Spinal cord (tissue), 10 donors: ENCODE results near the gene ARHGAP15. TPM values are rescaled to one million over a fixed set of nuclear protein-coding genes. Genes with fewer than 3 reads are reported as not detected.

Experiments
- DNase-seq, 6 donors: peaks; one replicate each; pipeline versions ENCODE4 v3.0.0 to v3.0.0-alpha.2; 2013 to 2015; ENCODE audit warnings: low spot score in 6 of 6, low read depth in 4 of 6
- H3K27ac ChIP-seq: one replicate; pipeline ENCODE4 v1.5.1; 2013; ENCODE audit warnings: low read depth, low read length, control low read depth
- H3K27me3 ChIP-seq: one replicate; pipeline ENCODE4 v1.6.1; 2013; ENCODE audit warnings: low read length; ENCODE audit not compliant: control insufficient read depth, insufficient read depth
- H3K36me3 ChIP-seq: one replicate; pipeline ENCODE4 v1.6.1; 2013; ENCODE audit warnings: low read length; ENCODE audit not compliant: control insufficient read depth, insufficient read depth
- H3K4me1 ChIP-seq: one replicate; pipeline ENCODE4 v1.6.1; 2013; ENCODE audit warnings: low read length; ENCODE audit not compliant: control insufficient read depth, insufficient read depth
- H3K4me3 ChIP-seq: one replicate; pipeline ENCODE4 v1.5.1; 2013; ENCODE audit warnings: low read depth, low read length, control low read depth
- H3K9me3 ChIP-seq: one replicate; pipeline ENCODE4 v1.6.1; 2013; ENCODE audit warnings: low read length; ENCODE audit not compliant: control insufficient read depth, insufficient read depth
- WGBS: methylation state at CpG from one replicate; pipeline ENCODE4 v1.1.5; 2013; ENCODE audit warnings: missing lambda C conversion rate; ENCODE audit not compliant: insufficient coverage; 5-methylcytosine and 5-hydroxymethylcytosine counted together
- polyA plus RNA-seq, 2 donors: library from polyadenylated mRNA; unstranded; fragments of 120-200 nt; gene quantifications; one replicate each; pipeline ENCODE4 v1.2.1, GENCODE V29; 2013; ENCODE audit not compliant: insufficient read length in 2 of 2
- total RNA-seq, 2 donors: library from RNA; depleted of rRNA in 1 of 2; stranded (reverse); fragments of 120-200 nt in 1 of 2; fragments of >200 nt in 1 of 2; gene quantifications; one replicate each; pipeline versions ENCODE4 v1.2.3 to v1.2.4, GENCODE V29; 2013 to 2014
- donor health status: healthy.

Gene ARHGAP15
- total and polyA plus RNA-seq, 4 donors: 6.3 to 53.1 (median 12.5) TPM

GRCh38 chr2:143434445-143434844, 305.2 kb downstream of the ARHGAP15 start:
- DNase-seq: no peak
- Histone ChIP-seq H3K4me3 (no peak overlapping the region), H3K36me3 (no peaks in the 10 kb centered on the region), H3K27ac (peak overlapping the region; percentile 61), H3K4me1 (no peaks in the 10 kb centered on the region), H3K9me3 (no peaks in the 10 kb centered on the region), H3K27me3 (no peaks in the 10 kb centered on the region)
- 71% methylated on average over 2 of the region's 3 CpGs for WGBS

- no CpG with 5 or more reads among the region's 6 CpGs for WGBS
- DNase-seq: no peak
- Histone ChIP-seq H3K27me3 (no peaks in the 10 kb centered on the region), H3K9me3 (no peaks in the 10 kb centered on the region), H3K4me3 (peak overlapping the region; percentile 20), H3K27ac (peak overlapping the region; percentile 61), H3K4me1 (no peaks in the 10 kb centered on the region), H3K36me3 (no peaks in the 10 kb centered on the region)
Observed at GRCh38 chr2:143435131-143435530, 305.9 kb downstream of the ARHGAP15 start.

- Histone ChIP-seq H3K4me3 (no peak overlapping the region), H3K9me3 (no peaks in the 10 kb centered on the region), H3K27ac (no peak overlapping the region), H3K4me1 (no peaks in the 10 kb centered on the region), H3K27me3 (no peaks in the 10 kb centered on the region), H3K36me3 (no peaks in the 10 kb centered on the region)
- 75% methylated on average over 1 of the region's 2 CpGs for WGBS
- no peak for DNase-seq
Observed at GRCh38 chr2:143436951-143437350, 307.7 kb downstream of the ARHGAP15 start.

- no peak for DNase-seq
- Histone ChIP-seq H3K27ac (no peak overlapping the region), H3K27me3 (no peaks in the 10 kb centered on the region), H3K4me1 (no peaks in the 10 kb centered on the region), H3K9me3 (no peaks in the 10 kb centered on the region), H3K36me3 (no peaks in the 10 kb centered on the region), H3K4me3 (no peak overlapping the region)
- no CpG with 5 or more reads among the region's 5 CpGs for WGBS
Observed at GRCh38 chr2:143440411-143441012, 311.3 kb downstream of the ARHGAP15 start.

- H3K4me3 ChIP-seq: no peak overlapping the region
- H3K27ac ChIP-seq: no peak overlapping the region
Observed at GRCh38 chr2:143442193-143442592, 313.0 kb downstream of the ARHGAP15 start.

GRCh38 chr2:143451642-143452281, 322.5 kb downstream of the ARHGAP15 start:
- no peaks in the 10 kb centered on the region for H3K4me1 ChIP-seq
- WGBS: no CpG with 5 or more reads among the region's 4 CpGs
- H3K4me3 ChIP-seq: no peak overlapping the region
- DNase-seq: peak in 1 of 6 donors; percentile 69
- H3K27me3 ChIP-seq: no peaks in the 10 kb centered on the region
- no peaks in the 10 kb centered on the region for H3K9me3 ChIP-seq
- H3K36me3 ChIP-seq: no peaks in the 10 kb centered on the region
- no peak overlapping the region for H3K27ac ChIP-seq

More at GRCh38 chr2:143442193-143442592, 313.0 kb downstream of the ARHGAP15 start:
- no peaks in the 10 kb centered on the region for H3K27me3 ChIP-seq
- no peaks in the 10 kb centered on the region for H3K9me3 ChIP-seq
- H3K36me3 ChIP-seq: no peaks in the 10 kb centered on the region
- WGBS: 71% methylated on average over 4 of the region's 6 CpGs
- H3K4me1 ChIP-seq: no peaks in the 10 kb centered on the region
- DNase-seq: no peak

- no peaks in the 10 kb centered on the region for H3K36me3 ChIP-seq
- H3K27me3 ChIP-seq: no peaks in the 10 kb centered on the region
- H3K4me1 ChIP-seq: no peaks in the 10 kb centered on the region
- no peak overlapping the region for H3K4me3 ChIP-seq
- peaks cover 3% of the 10 kb centered on the region for H3K9me3 ChIP-seq
- DNase-seq: no peak
- H3K27ac ChIP-seq: no peak overlapping the region
- no CpG with 5 or more reads among the region's 3 CpGs for WGBS
Observed at GRCh38 chr2:143452817-143453451, 323.7 kb downstream of the ARHGAP15 start.

GRCh38 chr2:143453981-143454511, 324.8 kb downstream of the ARHGAP15 start:
- DNase-seq: no peak
- no peaks in the 10 kb centered on the region for H3K27me3 ChIP-seq
- no peak overlapping the region for H3K27ac ChIP-seq
- no peaks in the 10 kb centered on the region for H3K36me3 ChIP-seq
- H3K4me1 ChIP-seq: no peaks in the 10 kb centered on the region
- H3K9me3 ChIP-seq: peaks cover 3% of the 10 kb centered on the region
- H3K4me3 ChIP-seq: no peak overlapping the region
- no CpG with 5 or more reads among the region's 2 CpGs for whole genome bisulfite sequencing

- peaks cover 3% of the 10 kb centered on the region for H3K9me3 ChIP-seq
- no peak overlapping the region for H3K27ac ChIP-seq
- no peaks in the 10 kb centered on the region for H3K4me1 ChIP-seq
- DNase-seq: no peak
- H3K36me3 ChIP-seq: no peaks in the 10 kb centered on the region
- H3K27me3 ChIP-seq: no peaks in the 10 kb centered on the region
- no peak overlapping the region for H3K4me3 ChIP-seq
- WGBS: no CpG with 5 or more reads among the region's 3 CpGs
Observed at GRCh38 chr2:143455317-143455716, 326.1 kb downstream of the ARHGAP15 start.
